ENCODE measurements around the gene REPS2. TPM values are rescaled to one million over a fixed set of nuclear protein-coding genes. Genes with fewer than 3 reads are reported as not detected.

Gene REPS2
- total RNA-seq, 2 donors from 2014 or later = 30.7 to 46.5 TPM

DNA sequence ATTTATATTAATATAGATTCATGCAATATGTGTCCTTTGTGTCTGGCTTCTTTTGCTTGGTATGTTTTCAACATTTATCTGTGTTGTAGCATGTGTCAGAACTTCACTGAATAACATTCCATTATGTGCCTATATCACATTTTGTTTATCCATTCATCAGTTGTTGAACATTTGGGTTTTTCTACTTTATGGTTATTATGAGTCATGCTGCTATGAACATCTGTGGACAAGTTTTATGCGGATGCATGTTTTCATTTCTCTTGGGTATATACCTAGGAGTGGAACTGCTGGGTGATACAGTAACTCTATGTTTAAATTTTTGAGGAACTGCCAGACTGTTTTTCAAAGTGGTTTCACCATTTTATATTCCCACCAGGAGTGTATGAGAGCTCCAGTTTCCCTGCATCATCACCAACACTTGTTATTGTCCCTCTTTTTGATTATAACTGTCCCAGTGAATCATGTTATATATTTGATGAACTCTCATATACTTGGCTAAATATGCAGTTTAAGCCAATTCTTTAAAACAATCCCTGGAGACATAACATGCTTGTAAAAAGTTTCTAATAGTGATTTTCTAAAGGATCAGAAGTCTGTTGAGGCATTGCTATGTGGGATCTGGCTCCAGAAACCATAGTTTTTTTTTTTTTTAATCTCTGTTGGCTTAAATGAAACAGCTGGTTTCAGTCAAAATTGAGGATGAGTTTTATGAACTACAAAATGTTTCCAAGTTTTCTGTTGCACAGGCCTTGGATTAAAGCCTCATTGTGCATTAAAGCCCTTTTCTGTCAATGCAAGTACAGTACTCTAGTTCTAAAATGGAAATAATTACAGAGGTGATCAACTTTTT, 21.6 kb upstream of the REPS2 start:
- intact Hi-C loops (cut with DNase I) = no loop called here

DNA sequence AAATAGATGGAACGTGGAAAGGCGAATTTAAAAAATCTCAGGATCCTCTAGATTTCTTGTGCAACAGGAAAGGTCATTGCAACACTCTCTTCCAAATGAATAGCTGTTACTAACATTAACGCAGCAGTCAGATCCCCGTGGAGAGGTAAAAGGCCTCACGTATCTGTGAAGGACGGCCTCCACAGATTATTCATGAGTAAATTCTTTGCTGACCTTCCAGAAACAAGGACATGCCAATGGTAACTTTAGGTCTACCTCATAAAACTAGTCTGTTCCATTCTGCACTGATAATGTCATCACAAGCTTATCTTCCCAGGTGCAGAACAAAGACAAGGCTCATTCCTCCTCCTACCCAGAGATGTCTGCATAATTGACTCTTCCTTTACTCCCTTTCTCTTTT, 16.1 kb upstream of the REPS2 start:
- H3K36me3 ChIP-seq = no peaks in the 10 kb centered on the region
- WGBS = 58% methylated on average over 6 of the region's 6 CpGs
- no peak for DNase-seq (ENCODE audit: low spot score)
- no peak overlapping the region for H3K4me3 ChIP-seq
- intact Hi-C loops (cut with DNase I) = no loop called here
- H3K4me1 ChIP-seq (replicated peaks) = no peaks in the 10 kb centered on the region
- H3K27ac ChIP-seq = no peak overlapping the region
- no peaks in the 10 kb centered on the region for H3K9me3 ChIP-seq
- no peak for TF ChIP-seq POLR2AphosphoS5 (IDR thresholded peaks at IDR 0.05)
- no peak for TF ChIP-seq POLR2A (IDR thresholded peaks at IDR 0.05)
- TF ChIP-seq, protein P1, sequence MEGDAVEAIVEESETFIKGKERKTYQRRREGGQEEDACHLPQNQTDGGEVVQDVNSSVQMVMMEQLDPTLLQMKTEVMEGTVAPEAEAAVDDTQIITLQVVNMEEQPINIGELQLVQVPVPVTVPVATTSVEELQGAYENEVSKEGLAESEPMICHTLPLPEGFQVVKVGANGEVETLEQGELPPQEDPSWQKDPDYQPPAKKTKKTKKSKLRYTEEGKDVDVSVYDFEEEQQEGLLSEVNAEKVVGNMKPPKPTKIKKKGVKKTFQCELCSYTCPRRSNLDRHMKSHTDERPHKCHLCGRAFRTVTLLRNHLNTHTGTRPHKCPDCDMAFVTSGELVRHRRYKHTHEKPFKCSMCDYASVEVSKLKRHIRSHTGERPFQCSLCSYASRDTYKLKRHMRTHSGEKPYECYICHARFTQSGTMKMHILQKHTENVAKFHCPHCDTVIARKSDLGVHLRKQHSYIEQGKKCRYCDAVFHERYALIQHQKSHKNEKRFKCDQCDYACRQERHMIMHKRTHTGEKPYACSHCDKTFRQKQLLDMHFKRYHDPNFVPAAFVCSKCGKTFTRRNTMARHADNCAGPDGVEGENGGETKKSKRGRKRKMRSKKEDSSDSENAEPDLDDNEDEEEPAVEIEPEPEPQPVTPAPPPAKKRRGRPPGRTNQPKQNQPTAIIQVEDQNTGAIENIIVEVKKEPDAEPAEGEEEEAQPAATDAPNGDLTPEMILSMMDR (IDR thresholded peaks at IDR 0.05) = no peak
- no peaks in the 10 kb centered on the region for H3K27me3 ChIP-seq (replicated peaks; ENCODE audit: insufficient read depth)

More for the DNA sequence above, 21.6 kb upstream of the REPS2 start:
- Histone ChIP-seq H3K9me3 (no peaks in the 10 kb centered on the region), H3K4me1 (replicated peaks) (no peaks in the 10 kb centered on the region), H3K27me3 (replicated peaks; ENCODE audit: insufficient read depth) (no peaks in the 10 kb centered on the region), H3K4me3 (no peak overlapping the region), H3K36me3 (no peaks in the 10 kb centered on the region), H3K27ac (no peak overlapping the region)
- no peak for TF ChIP-seq POLR2A (IDR thresholded peaks at IDR 0.05)
- TF ChIP-seq POLR2AphosphoS5 (IDR thresholded peaks at IDR 0.05) = no peak
- TF ChIP-seq, protein P1 (IDR thresholded peaks at IDR 0.05) = no peak
- WGBS = 90% methylated on average over 1 of the region's 1 CpG
- no peak for DNase-seq (ENCODE audit: low spot score)

DNA sequence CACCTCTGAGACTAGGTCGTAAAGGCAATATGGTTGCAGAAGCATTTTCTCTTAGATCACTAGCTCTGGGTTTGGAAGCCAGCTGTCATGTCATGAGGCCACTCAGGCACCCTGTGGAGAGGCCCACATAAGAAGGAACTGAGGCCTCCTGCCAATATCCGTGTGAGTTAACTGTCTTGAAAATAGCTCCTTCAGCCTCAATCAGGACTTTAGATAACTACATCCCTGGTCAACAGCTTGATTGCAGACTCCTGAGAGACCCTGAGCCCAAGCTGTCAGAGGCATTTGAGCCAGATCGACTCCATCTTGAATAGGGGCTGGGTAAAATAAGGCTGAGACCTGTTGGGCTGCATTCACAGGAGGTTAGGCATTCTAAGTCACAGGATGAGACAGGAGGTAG, 15.1 kb upstream of the REPS2 start:
- intact Hi-C loops (cut with DNase I) = no loop called here
- H3K36me3 ChIP-seq = no peaks in the 10 kb centered on the region
- H3K27ac ChIP-seq = no peak overlapping the region
- no peak for DNase-seq (ENCODE audit: low spot score)
- no peaks in the 10 kb centered on the region for H3K4me1 ChIP-seq (replicated peaks)
- no peak overlapping the region for H3K4me3 ChIP-seq
- TF ChIP-seq POLR2A (IDR thresholded peaks at IDR 0.05) = no peak
- TF ChIP-seq, protein P1 (IDR thresholded peaks at IDR 0.05) = no peak
- TF ChIP-seq POLR2AphosphoS5 (IDR thresholded peaks at IDR 0.05) = no peak
- WGBS = 55% methylated on average over 3 of the region's 3 CpGs
- H3K9me3 ChIP-seq = no peaks in the 10 kb centered on the region
- no peaks in the 10 kb centered on the region for H3K27me3 ChIP-seq (replicated peaks; ENCODE audit: insufficient read depth)

DNA sequence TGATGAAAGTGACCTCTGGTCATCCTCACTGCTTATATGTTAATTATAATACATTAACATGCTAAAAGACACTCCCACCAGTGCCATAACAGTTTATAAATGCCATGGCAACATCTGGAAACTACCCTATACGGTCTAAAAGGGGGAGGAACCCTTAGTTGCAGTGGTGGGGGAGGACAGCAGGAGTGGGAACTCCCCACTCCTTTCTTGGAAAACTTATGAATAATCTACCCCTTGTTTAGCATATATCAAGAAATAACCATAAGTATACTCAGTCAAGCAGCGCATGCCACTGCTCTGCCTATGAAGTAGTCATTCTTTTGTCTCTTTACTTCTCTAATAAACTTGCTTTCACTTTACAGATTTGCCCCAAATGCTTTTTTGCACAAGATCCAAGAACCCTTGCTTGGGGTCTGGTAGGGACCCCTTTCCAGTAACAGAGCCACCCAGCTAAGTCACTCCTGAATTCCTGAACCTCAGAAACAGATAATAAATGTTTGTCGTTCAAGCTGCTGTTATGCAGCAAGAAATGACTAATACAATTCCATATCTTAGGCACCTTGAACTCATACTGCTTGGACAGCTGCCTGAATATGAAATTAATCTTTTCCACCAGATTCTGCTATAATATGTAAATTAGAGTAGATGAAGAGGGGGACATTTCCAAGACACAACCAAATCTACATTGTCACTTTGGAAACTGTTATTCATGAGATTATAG, 14.4 kb upstream of the REPS2 start:
- H3K9me3 ChIP-seq = no peaks in the 10 kb centered on the region
- no peaks in the 10 kb centered on the region for H3K27me3 ChIP-seq (replicated peaks; ENCODE audit: insufficient read depth)
- DNase-seq (ENCODE audit: low spot score) = no peak
- no peak overlapping the region for H3K4me3 ChIP-seq
- H3K27ac ChIP-seq = no peak overlapping the region
- TF ChIP-seq, protein P1 (IDR thresholded peaks at IDR 0.05) = no peak
- no peak for TF ChIP-seq POLR2AphosphoS5 (IDR thresholded peaks at IDR 0.05)
- TF ChIP-seq POLR2A (IDR thresholded peaks at IDR 0.05) = no peak
- WGBS = 75% methylated on average over 3 of the region's 3 CpGs
- no peaks in the 10 kb centered on the region for H3K36me3 ChIP-seq
- intact Hi-C loops (cut with DNase I) = no loop called here
- H3K4me1 ChIP-seq (replicated peaks) = no peaks in the 10 kb centered on the region
